SU-DHL-6 (cell line): ENCODE data around the gene IDH2.

Source experiments
- EZH2phosphoT487 ChIP-seq: fragments of 200-600 bp; sonication (generic), shearing (Covaris generic); conservative IDR thresholded peaks from 2 replicates; pipeline ENCODE4 v1.6.1; 2018; ENCODE audit warnings: mild to moderate bottlenecking, antibody characterized with exemption, low read length, moderate library complexity, mixed read lengths
- TF ChIP-seq, protein P1 (sequence below): fragments of 200-600 bp; sonication (generic); IDR thresholded peaks from one replicate; pipeline ENCODE4 v1.5.1; 2017; ENCODE audit warnings: antibody characterized with exemption, mild to moderate bottlenecking, low read length, moderate library complexity; ENCODE audit not compliant: insufficient read depth, poor library complexity, severe bottlenecking

GRCh38 chr15:90115783-90116182 lies 13.5 kb upstream of the IDH2 start:
- TF ChIP-seq, protein P1, sequence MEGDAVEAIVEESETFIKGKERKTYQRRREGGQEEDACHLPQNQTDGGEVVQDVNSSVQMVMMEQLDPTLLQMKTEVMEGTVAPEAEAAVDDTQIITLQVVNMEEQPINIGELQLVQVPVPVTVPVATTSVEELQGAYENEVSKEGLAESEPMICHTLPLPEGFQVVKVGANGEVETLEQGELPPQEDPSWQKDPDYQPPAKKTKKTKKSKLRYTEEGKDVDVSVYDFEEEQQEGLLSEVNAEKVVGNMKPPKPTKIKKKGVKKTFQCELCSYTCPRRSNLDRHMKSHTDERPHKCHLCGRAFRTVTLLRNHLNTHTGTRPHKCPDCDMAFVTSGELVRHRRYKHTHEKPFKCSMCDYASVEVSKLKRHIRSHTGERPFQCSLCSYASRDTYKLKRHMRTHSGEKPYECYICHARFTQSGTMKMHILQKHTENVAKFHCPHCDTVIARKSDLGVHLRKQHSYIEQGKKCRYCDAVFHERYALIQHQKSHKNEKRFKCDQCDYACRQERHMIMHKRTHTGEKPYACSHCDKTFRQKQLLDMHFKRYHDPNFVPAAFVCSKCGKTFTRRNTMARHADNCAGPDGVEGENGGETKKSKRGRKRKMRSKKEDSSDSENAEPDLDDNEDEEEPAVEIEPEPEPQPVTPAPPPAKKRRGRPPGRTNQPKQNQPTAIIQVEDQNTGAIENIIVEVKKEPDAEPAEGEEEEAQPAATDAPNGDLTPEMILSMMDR, result no peak
- TF ChIP-seq EZH2phosphoT487, result no peak
